Trophoblast cell (in vitro differentiated cells and primary cell): ENCODE results near the gene UBE2E1. TPM values are rescaled to one million over a fixed set of nuclear protein-coding genes. Genes with fewer than 3 reads are reported as not detected.

Experiments
- DNase-seq, 2 donors: peaks; one replicate each; pipeline ENCODE4 v3.0.0-alpha.2; 2016
- H2AFZ ChIP-seq: 2 replicates; pipeline ENCODE4 v1.6.1; 2013; ENCODE audit warnings: low read length, moderate library complexity, mild to moderate bottlenecking; ENCODE audit not compliant: insufficient read depth, poor library complexity
- H2AK5ac ChIP-seq: 2 replicates; pipeline ENCODE4 v1.6.1; 2013; ENCODE audit warnings: mild to moderate bottlenecking, low read length
- H2BK120ac ChIP-seq: 2 replicates; pipeline ENCODE4 v1.6.1; 2013; ENCODE audit warnings: low read length, mild to moderate bottlenecking, moderate library complexity; ENCODE audit not compliant: insufficient read depth, poor library complexity
- H2BK12ac ChIP-seq: 2 replicates; pipeline ENCODE4 v1.6.1; 2013; ENCODE audit warnings: mild to moderate bottlenecking, low read length, moderate library complexity
- H2BK5ac ChIP-seq: 2 replicates; pipeline ENCODE4 v1.6.1; 2013; ENCODE audit warnings: low read length, low read depth, moderate library complexity, mild to moderate bottlenecking; ENCODE audit not compliant: poor library complexity
- H3K14ac ChIP-seq: 2 replicates; pipeline ENCODE4 v1.6.1; 2013; ENCODE audit warnings: mild to moderate bottlenecking, low read length
- H3K18ac ChIP-seq: 2 replicates; pipeline ENCODE4 v1.6.1; 2013; ENCODE audit warnings: mild to moderate bottlenecking, low read length
- H3K23ac ChIP-seq: 2 replicates; pipeline ENCODE4 v1.6.1; 2013; ENCODE audit warnings: low read length
- H3K27ac ChIP-seq: 2 replicates; pipeline ENCODE4 v1.5.1; 2013; ENCODE audit warnings: low read depth, mild to moderate bottlenecking, inconsistent platforms, low read length, moderate library complexity
- H3K27me3 ChIP-seq: 2 replicates; pipeline ENCODE4 v1.6.1; 2013; ENCODE audit warnings: inconsistent platforms, mild to moderate bottlenecking, low read length, moderate library complexity; ENCODE audit not compliant: insufficient read depth
- H3K36me3 ChIP-seq, 2 experiments: 1 replicate in 1 of 2; 2 replicates in 1 of 2; pipeline ENCODE4 v1.6.1; 2013; ENCODE audit warnings: low read length in 2 of 2, mild to moderate bottlenecking in 2 of 2, moderate library complexity in 1 of 2; ENCODE audit not compliant: insufficient read depth in 2 of 2, control insufficient read depth in 1 of 2
- H3K4ac ChIP-seq: 2 replicates; pipeline ENCODE4 v1.6.1; 2013; ENCODE audit warnings: low read depth, mild to moderate bottlenecking, low read length, moderate library complexity
- H3K4me1 ChIP-seq, 2 experiments: 1 replicate in 1 of 2; 2 replicates in 1 of 2; pipeline ENCODE4 v1.6.1; 2013; ENCODE audit warnings: low read length in 2 of 2, mild to moderate bottlenecking in 2 of 2, moderate library complexity in 1 of 2; ENCODE audit not compliant: insufficient read depth in 2 of 2, control insufficient read depth in 1 of 2
- H3K4me2 ChIP-seq: 2 replicates; pipeline ENCODE4 v1.6.1; 2013; ENCODE audit warnings: inconsistent platforms, mild to moderate bottlenecking, low read length, moderate library complexity
- H3K4me3 ChIP-seq: 2 replicates; pipeline ENCODE4 v1.5.1; 2013; ENCODE audit warnings: mild to moderate bottlenecking, low read depth, low read length, inconsistent platforms
- H3K79me1 ChIP-seq: one replicate; pipeline ENCODE4 v1.6.1; 2013; ENCODE audit warnings: low read length
- H3K79me2 ChIP-seq: 2 replicates; pipeline ENCODE4 v1.6.1; 2013; ENCODE audit warnings: low read length, mild to moderate bottlenecking; ENCODE audit not compliant: control insufficient read depth, insufficient read depth, poor library complexity
- H3K9ac ChIP-seq: 2 replicates; pipeline ENCODE4 v1.6.1; 2013; ENCODE audit warnings: mild to moderate bottlenecking, low read length
- H3K9me3 ChIP-seq: 2 replicates; pipeline ENCODE4 v1.6.1; 2013; ENCODE audit warnings: low read depth, mild to moderate bottlenecking, control low read depth, inconsistent platforms, low read length; ENCODE audit not compliant: insufficient read depth
- H4K12ac ChIP-seq: 2 replicates; pipeline ENCODE4 v1.6.1; 2013; ENCODE audit warnings: low read depth, mild to moderate bottlenecking, low read length, moderate library complexity
- H4K8ac ChIP-seq: 2 replicates; pipeline ENCODE4 v1.6.1; 2013; ENCODE audit warnings: low read depth, mild to moderate bottlenecking, low read length, moderate library complexity
- H4K91ac ChIP-seq: one replicate; pipeline ENCODE4 v1.6.1; 2013; ENCODE audit warnings: low read depth, mild to moderate bottlenecking, low read length, moderate library complexity
- WGBS: extraction: QIAGEN DNeasy Blood & Tissue Kit; methylation state at CpG from one replicate; pipeline ENCODE4 v1.1.7; 2013; ENCODE audit warnings: missing lambda C conversion rate; ENCODE audit not compliant: insufficient read length, insufficient coverage; ENCODE audit errors: extremely low coverage; 5-methylcytosine and 5-hydroxymethylcytosine counted together
- polyA plus RNA-seq: library from polyadenylated mRNA; stranded (reverse); fragments of 200-250 nt; gene quantifications from 2 replicates; pipeline ENCODE4 v1.2.3, GENCODE V29; 2013

Gene UBE2E1
- 130 and 138 TPM in 2 replicates for polyA plus RNA-seq

DNA sequence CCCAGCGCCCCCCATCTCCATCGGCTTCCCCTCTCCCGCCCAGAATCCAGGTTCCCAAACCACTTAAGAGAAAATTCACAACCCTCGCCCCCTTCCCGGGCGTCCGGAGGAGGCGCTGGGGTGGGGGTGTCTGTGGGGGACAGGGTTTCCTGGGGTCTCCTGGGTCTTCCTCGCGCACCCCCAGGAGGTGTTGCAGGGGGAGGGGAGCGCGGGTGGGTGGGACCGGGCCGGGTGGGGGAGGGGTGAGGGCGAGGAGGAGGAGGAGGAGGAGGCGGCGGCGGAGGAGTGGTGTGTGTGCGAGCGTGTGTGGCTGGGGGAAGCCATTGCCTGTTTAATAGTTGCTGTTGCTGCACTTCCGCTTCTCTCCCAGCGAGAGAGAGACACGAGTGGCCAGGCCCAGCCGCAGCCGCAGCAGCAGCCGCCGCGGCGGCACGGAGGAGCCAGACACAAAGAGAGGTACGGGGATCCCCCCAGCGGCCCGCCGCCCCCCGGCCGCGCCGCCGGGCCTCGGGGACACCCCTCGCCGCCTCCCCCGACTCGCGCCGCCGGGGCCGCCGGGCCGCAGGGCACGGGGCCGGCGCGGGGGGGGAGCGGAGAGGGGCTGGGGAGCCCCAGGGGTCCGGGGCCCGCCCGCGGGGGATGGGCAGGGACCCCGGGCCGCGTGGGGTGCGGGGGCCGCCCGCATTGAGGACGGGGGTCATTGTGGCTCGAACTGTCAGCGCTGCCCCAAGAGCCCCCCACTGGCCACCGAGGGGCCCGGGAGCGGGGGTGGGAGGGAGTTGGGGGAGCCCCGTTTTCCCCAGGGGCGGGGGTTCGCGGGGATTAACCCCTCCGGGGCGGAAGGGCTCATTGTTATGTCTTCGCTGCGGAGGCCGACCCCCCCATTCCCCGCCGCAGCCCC is at the start of gene UBE2E1:
TSS of gene UBE2E1 (plus strand) at position 323 of the 901 bp plus-strand sequence. CDS start 1,315 bp downstream, outside the sequence.
- H3K14ac ChIP-seq, result peak within 1 kb of the TSS; percentile 86
- H3K36me3 ChIP-seq, result no peaks in the 10 kb centered on the region
- H3K79me2 ChIP-seq, result peaks cover 9% of the 10 kb centered on the region
- no peak within 1 kb of the TSS for H2BK12ac ChIP-seq
- H3K18ac ChIP-seq, result peak within 1 kb of the TSS; percentile 80
- peak within 1 kb of the TSS; percentile 53 for H3K4ac ChIP-seq
- peak within 1 kb of the TSS; percentile 48 for H2AFZ ChIP-seq
- H3K23ac ChIP-seq, result no peak within 1 kb of the TSS
- H4K8ac ChIP-seq, result peak within 1 kb of the TSS; percentile 76
- H3K4me3 ChIP-seq, result peak within 1 kb of the TSS; percentile 86
- peak within 1 kb of the TSS; percentile 87 for H4K12ac ChIP-seq
- H2BK120ac ChIP-seq, result peak within 1 kb of the TSS; percentile 63
- H3K9me3 ChIP-seq, result no peaks in the 10 kb centered on the region
- no CpG with 5 or more reads among the region's 82 CpGs for whole genome bisulfite sequencing
- peaks cover under 1 to 2% of the 10 kb centered on the region in 2 experiments for H3K4me1 ChIP-seq
- H2AK5ac ChIP-seq, result no peak within 1 kb of the TSS
- H3K4me2 ChIP-seq, result peak within 1 kb of the TSS; percentile 71
- H3K27me3 ChIP-seq, result no peaks in the 10 kb centered on the region
- H3K27ac ChIP-seq, result peak within 1 kb of the TSS; percentile 67
- peaks cover 8% of the 10 kb centered on the region for H3K79me1 ChIP-seq
- H3K9ac ChIP-seq, result peak within 1 kb of the TSS; percentile 86
- H2BK5ac ChIP-seq, result peak within 1 kb of the TSS; percentile 57
- peak within 1 kb of the TSS; percentile 89 for H4K91ac ChIP-seq
- peak; percentile 64 to 73 for DNase-seq

- no CpG with 5 or more reads among the region's 3 CpGs for WGBS
- H2AK5ac ChIP-seq, result no peak overlapping the region
- no peak overlapping the region for H3K4ac ChIP-seq
- no peak overlapping the region for H2BK12ac ChIP-seq
- H3K27ac ChIP-seq, result no peak overlapping the region
- H3K9me3 ChIP-seq, result no peaks in the 10 kb centered on the region
- no peaks in the 10 kb centered on the region for H3K79me2 ChIP-seq
- no peaks in the 10 kb centered on the region for H3K27me3 ChIP-seq
- no peak overlapping the region for H4K91ac ChIP-seq
- no peak overlapping the region for H4K8ac ChIP-seq
- H4K12ac ChIP-seq, result no peak overlapping the region
- H3K4me2 ChIP-seq, result no peak overlapping the region
- H3K23ac ChIP-seq, result no peak overlapping the region
- no peak overlapping the region for H2BK120ac ChIP-seq
- H3K4me3 ChIP-seq, result no peak overlapping the region
- H3K79me1 ChIP-seq, result peaks cover 5% of the 10 kb centered on the region
- H2AFZ ChIP-seq, result no peak overlapping the region
- no peak overlapping the region for H3K14ac ChIP-seq
- no peak overlapping the region for H3K9ac ChIP-seq
- H3K36me3 ChIP-seq, result no peaks in the 10 kb centered on the region
- H3K18ac ChIP-seq, result no peak overlapping the region
- H3K4me1 ChIP-seq, result peaks cover 6% of the 10 kb centered on the region in 2 experiments
- DNase-seq, result no peak
- H2BK5ac ChIP-seq, result no peak overlapping the region
These were observed 49.4 kb upstream of the UBE2E1 start for GRCh38 chr3:23756206-23756840.

DNA sequence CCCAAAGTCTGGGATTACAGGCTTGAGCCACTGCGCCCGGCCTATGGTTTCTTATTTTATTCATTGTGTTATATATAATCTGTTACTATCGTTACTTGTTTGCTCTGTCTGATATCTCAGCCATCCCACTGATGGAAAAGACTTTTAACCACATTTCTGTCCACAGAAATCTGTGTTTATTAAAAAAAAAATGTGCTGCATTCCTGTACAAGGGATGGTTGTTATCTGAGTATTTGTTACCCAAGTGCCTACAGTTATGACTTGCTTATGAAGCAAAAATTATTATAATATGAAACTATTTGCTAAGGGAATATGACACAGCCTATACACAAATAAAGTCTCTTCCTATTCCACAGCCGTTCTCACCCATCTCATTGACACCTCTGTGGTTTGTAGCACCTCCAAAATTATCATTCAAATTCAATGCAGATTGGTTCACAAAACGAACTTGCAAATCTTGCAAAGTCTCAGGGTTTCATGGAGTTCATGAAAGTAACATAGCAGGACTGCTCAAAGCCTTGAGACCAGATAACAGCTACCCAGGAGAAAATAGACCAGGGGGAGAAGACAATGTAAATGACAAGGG is 47.4 kb upstream of the UBE2E1 start:
- no peak overlapping the region for H4K12ac ChIP-seq
- H3K79me2 ChIP-seq, result no peaks in the 10 kb centered on the region
- H3K4me1 ChIP-seq, result no peaks in the 10 kb centered on the region
- WGBS, result no CpG with 5 or more reads among the region's 5 CpGs
- H3K4ac ChIP-seq, result no peak overlapping the region
- no peaks in the 10 kb centered on the region for H3K36me3 ChIP-seq
- no peaks in the 10 kb centered on the region for H3K9me3 ChIP-seq
- no peak overlapping the region for H3K18ac ChIP-seq
- no peak overlapping the region for H3K23ac ChIP-seq
- no peak overlapping the region for H2BK5ac ChIP-seq
- no peak overlapping the region for H2BK120ac ChIP-seq
- H2BK12ac ChIP-seq, result no peak overlapping the region
- H3K4me3 ChIP-seq, result no peak overlapping the region
- DNase-seq, result no peak
- H3K79me1 ChIP-seq, result no peaks in the 10 kb centered on the region
- H4K8ac ChIP-seq, result no peak overlapping the region
- H3K4me2 ChIP-seq, result no peak overlapping the region
- H3K27ac ChIP-seq, result no peak overlapping the region
- no peak overlapping the region for H2AK5ac ChIP-seq
- no peak overlapping the region for H2AFZ ChIP-seq
- no peak overlapping the region for H3K14ac ChIP-seq
- no peak overlapping the region for H4K91ac ChIP-seq
- no peaks in the 10 kb centered on the region for H3K27me3 ChIP-seq
- H3K9ac ChIP-seq, result no peak overlapping the region

DNA sequence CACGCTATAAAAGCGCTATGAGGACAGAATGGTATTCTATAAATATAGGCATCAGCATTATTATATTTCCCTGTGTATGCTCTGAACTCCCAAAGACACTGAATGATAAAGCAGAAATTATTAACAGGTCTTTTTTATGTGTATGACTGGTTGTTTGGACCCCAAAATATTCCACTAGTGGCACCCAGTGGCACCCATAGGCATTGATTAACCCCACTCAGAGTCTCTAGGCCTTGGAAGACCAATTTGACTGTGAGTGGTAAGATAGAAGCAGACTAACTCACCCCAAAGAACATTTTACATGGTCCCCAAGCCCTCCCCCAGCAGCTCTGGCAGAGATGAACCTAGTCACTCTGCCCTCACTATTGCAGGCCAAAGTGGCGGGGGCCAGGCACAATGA is 45.4 kb upstream of the UBE2E1 start:
- WGBS, result no CpG with 5 or more reads among the region's 3 CpGs
- no peak overlapping the region for H2BK120ac ChIP-seq
- H3K9me3 ChIP-seq, result no peaks in the 10 kb centered on the region
- no peak overlapping the region for H3K18ac ChIP-seq
- no peak overlapping the region for H3K4ac ChIP-seq
- no peak overlapping the region for H2BK5ac ChIP-seq
- H3K36me3 ChIP-seq, result no peaks in the 10 kb centered on the region
- no peaks in the 10 kb centered on the region for H3K27me3 ChIP-seq
- H4K8ac ChIP-seq, result no peak overlapping the region
- DNase-seq, result no peak
- H3K27ac ChIP-seq, result no peak overlapping the region
- H4K91ac ChIP-seq, result no peak overlapping the region
- no peak overlapping the region for H4K12ac ChIP-seq
- H3K79me2 ChIP-seq, result no peaks in the 10 kb centered on the region
- H3K79me1 ChIP-seq, result no peaks in the 10 kb centered on the region
- H3K4me1 ChIP-seq, result no peaks in the 10 kb centered on the region
- H3K4me2 ChIP-seq, result no peak overlapping the region
- no peak overlapping the region for H3K23ac ChIP-seq
- H3K4me3 ChIP-seq, result no peak overlapping the region
- H2AK5ac ChIP-seq, result no peak overlapping the region
- H2BK12ac ChIP-seq, result peak overlapping the region; percentile 30
- H3K14ac ChIP-seq, result no peak overlapping the region
- no peak overlapping the region for H2AFZ ChIP-seq
- H3K9ac ChIP-seq, result no peak overlapping the region
